Central memory CD4-positive, alpha-beta T cell (primary cell): ENCODE data around the gene CRYBA1.
"Not testable (repeated sequence)": the region's sequence is repeated elsewhere in the genome, so short reads cannot be mapped to it uniquely, and the experiment has no call there.

ENCODE experiments used
- DNase-seq: peaks from one replicate; pipeline ENCODE4 v3.0.0; 2022

Gene CRYBA1

DNA sequence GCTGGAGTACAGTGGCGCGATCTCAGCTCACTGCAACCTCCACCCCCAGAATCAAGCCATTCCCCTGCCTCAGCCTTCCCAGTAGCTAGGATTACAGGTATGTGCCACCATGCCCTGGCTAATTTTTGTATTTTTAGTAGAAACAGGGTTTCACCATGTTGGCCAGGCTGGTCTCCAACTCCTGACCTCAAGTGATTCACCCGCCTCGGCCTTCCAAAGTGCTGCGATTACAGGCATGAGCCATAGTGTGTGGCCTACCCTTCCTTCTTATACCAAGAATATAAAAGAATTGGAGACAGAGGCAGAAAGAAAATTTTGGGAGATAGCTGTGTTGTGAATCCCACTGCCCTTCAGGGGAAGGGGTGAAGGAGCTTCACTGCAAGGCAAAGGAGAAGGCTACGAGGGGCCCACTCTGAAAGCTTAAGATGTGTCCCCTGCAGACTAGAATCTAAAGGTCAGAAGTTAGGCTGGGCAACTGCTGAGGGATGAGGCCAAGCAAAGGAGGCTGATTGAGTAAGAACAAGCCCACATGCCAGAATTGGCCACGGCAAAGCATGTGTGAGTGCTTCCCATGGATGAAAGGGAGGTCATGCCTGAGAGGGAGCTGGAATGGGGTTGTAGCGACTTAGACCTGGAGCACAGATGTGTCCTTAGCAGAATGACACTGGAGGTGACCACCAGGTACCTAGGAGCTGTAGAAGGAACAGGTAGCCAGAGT is 8.4 kb upstream of the CRYBA1 start:
- DNase-seq, result no peak

DNA sequence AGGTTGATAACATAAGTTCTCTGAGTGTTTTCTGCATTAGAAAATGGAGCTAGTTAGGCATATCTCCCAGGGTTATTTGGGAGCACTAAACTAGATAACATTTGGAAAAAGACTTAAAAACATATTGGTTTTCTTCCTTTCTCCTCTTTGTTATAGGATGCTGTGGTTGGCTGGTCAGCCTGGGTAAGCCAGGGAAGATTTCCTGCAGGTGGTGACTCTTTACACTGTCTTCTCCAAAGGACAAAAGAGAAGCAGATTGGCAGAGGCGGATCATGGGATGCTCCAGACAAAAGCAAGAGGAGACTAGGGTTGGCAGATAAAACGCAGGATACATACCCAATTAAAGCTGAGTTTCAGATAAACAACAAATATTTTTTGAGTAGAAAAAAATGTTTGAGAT is 6.2 kb upstream of the CRYBA1 start:
- DNase-seq, result no peak

DNA sequence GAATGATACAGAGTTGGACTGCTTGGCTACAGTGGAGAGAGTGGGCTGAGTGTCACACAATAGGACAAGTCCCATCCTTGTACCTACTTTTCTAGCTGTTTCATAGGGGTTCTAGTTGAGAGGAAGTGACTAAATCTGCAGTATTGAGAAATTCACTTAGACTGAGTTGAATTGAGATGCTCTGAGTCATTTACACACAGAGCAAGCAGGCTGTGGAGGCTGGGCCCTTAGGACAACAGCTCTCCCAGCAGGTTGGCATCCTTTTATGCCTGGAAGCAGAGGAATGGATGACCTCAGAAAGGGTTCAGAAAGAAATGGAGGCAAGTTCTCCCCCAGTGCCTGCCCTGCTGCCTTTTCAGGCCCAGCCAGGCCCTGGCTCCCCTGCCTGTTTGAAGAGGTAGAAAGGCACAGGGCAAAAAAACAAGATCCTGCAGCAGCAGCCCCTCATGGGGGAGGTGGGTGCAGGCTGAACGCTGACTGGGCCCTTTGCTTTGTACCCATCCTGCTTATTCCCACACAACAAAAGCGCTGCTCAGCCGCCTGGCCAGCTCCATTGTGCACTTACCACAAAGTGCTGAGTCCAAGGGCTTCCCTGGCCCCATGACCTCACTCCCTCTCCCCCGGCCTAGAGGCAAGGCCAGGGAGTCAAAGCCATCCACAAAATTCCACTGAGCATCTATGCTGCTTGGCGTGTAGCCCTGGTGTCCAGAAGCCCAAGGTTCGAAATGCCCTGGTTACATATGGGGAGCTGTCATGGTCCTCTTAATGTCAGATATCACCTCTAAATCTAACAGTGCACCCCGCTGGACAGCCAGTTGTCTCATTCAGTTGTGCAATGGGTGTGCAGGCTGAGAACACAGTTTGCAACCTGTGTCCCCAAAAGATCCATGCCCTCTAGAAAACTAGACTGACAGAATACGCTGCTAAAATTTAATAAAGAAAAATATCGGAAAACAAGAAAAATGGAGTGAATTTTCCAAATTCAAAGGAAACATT is 5.4 kb upstream of the CRYBA1 start:
- no peak for DNase-seq

DNA sequence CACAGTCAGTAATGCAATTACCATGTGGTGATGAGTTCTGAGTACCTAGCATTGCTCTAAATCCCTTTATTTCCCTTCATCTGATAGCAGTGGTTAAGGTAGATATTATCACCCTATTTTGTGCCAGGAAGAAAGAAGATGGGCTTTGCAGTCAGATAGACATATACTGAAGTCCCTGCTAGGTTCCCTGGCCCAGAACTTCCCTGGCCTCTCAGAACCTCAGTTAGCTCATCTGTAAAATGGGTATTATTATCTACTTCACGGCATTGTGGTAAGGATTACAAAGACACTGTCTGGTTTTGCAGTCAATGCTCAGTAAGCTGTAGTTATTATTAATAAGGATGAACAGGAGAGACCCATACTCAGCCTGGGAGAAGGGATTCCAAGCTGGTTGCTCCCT is 4.6 kb upstream of the CRYBA1 start:
- DNase-seq, result no peak

DNA sequence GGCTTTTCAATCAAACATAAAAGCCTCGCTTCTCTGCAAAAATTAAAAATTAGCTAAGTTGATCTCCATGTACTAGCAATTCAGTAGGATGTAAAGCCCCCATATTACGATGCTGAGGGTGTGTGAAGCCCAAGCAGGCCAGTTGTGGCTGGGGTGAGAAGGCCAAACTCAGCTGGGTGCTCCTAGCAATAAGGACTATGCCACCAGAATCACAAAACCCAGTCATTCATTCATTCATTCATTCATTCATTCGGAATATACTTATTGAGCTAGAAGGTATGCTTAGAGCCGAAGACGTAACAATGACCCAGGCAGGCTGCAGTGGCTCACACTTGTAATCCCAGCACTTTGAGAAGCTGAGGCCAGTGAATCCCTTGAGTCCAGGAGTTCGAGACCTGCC is 3.9 kb upstream of the CRYBA1 start:
- DNase-seq, result no peak

DNA sequence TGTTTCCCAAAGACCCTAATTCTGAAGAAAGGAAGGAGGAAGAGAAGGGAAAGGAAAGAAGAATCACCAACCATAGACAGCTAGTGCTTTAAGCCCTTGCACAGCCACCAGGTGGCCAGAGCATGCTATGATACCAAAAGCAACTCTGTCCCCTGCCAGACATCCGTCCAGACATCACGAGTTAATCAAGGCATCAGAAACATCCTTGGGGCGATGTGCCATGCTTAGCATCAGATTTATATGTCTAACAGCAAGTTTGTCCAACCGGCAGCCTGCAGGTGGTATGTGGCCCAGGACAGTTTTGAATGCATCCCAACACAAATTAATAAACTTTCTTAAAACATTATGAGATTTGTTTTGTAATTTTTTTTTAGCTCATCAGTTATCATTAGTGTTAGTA is 2.9 kb upstream of the CRYBA1 start:
- DNase-seq, result no peak

DNA sequence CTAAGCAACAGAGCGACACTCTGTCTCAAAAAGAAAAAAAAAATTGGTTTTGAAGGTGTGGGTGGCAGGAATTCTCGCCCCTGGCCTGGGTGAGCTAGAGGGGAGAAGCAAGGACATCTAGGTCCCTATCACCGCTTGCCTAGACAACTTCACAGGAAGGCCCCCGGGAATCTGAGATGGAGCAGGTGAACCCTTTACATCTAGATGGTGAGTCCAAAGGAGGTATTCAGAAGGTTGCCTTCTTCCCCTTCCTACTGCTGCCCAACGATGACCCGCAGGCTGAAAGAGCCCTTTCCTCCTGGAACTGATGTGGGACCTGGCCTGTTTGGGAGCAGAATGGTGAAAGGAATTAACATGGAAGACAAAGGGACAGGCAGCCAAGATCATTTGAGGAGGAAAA is 1.3 kb upstream of the CRYBA1 start:
- DNase-seq, result no peak

DNA sequence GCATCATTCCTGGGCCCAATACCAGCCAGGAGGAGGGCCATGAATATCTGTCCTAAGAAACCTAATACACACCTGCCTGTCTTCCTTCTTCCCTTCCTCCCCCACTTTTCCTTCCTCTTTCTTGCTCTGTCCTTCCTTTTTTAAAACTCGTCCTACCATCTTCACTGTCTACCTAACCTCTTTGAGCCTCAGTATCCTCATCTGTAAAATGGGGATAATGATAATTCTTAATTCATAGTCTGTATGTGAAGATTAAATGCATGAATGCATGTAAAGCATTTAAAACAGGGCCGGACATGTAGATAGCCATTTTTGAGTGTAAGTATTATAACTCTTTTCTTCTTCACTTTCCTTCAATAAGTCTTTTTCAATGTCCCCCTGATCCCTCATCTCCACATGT is 560 bp downstream of the CRYBA1 start:
- no peak for DNase-seq

DNA sequence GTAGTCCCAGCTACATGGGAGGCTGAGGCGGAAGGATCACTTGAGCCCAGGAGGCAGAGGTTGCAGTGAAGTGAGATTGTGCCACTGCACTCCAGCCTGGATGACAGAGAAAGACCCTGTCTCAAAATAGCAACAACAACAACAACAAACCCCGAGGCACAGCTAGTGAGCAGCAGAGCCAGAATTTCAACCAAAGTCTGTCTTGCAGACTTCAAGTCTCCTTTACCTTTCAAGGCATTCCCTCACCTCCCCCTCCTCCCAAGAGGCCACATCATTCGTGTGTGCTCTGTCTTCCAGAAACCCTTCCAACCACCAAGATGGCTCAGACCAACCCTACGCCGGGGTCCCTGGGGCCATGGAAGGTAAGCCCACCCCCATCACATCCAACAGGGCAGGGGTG is 2.2 kb downstream of the CRYBA1 start:
- DNase-seq, result no peak

DNA sequence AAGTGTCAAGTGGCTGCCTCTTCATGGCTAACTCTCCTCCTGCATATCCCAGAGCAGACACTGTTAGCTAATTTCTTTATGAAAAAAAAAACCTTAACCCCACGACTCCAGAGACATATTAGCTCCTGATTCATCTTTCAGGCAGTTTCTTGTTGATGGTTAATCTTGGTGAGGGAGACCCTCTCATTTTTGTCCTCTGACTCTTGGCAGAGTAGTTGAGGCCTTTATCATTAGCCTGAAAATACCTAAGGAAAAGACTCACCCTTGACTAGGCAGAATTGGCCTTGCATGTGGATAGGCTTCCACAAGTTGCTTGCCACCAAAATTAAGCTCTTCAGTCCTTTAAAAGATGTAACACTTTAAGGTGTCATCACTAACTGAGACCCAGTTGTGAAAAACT is 4.0 kb downstream of the CRYBA1 start:
- no peak for DNase-seq

DNA sequence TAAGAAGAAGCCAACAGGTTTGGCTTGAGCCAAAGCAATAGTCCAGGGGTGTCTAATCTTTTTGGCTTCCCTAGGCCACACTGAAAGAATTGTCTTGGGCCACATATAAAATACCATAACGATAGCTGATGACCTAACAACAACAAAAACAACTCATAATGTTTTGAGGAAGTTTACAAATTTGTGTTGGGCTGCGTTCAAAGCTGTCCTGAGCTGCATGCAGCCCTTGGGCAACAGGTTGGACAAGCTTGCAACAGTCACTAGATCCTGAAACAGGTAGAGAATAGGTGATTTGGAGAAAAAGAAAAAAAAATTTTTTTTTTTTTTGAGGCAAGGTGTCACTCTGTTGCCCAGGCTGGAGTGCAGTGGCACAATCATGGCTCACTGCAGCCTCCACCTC is 4.5 kb downstream of the CRYBA1 start:
- no peak for DNase-seq

DNA sequence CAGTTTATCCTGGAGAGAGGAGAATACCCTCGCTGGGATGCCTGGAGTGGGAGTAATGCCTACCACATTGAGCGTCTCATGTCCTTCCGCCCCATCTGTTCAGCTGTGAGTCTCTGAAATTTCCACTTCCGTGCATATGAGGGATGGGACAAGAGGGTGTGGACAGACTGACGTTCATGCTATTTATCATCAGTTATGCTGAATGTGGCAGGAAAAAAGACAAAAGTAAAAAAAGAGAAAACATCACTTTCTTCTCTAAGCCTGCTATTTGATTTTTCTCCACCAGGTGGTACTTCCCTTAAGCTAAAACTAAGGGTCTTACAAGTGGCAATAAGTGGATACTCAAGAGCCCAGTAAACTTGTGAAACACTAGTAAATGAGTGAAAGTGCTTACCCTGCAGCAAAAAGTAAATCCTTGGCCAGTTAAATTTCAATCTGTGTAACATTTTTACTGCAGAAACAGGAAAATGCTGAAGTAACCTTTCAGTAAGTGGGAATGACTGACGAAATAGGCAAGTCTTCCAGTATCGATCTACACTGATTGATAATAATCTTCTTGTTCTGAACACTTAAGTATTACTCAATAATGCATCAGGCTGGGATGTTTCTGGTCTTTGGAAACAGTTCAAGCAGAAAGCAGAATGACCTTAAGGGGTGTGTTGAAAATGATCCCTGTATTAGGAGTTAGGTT is 5.6 kb downstream of the CRYBA1 start:
- DNase-seq, result no peak

DNA sequence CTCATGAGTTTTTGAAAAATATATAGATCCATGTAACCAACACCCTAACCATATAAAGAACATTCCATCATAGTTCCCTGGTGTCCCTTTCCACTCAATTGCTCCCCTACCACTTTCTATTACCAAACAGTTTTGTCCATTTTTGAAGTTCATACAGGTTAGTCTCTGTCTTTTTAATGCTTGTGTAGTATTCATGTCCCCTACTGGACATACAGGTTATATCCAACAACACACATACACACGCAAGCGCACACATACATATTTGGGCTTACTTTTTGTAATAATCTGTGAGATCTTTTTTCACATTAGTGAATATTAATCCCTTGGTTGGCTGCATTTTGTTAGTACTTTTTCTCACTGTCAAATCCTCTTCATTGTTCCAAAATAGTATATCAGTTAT is 6.4 kb downstream of the CRYBA1 start:
- DNase-seq, result no peak

DNA sequence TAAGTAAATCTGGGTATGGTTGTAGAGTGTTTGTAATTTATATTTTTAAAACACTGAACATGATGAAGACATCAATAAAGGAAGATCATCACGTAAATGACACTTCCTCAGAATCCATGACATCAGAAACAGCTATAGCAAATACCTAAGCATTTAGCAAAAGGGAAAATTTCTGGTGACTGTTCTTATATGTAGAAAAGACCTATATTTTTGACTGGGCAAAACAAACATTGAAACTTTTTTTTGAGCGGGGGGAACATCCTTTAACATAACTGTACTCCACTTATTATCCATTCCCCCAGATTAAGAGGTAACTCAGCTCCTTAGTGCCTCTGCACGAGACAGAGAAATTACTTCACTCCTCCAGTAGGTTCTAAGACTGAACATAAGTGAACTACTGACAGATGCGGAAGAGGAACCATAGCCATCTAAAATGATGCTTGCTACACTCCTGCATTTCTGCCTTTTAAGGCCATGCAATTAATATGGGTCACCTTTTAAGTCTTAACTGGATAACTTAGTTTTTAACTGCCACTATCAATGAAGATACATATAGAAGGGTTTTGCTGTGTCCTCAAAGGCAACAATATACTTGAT is 9.4 kb downstream of the CRYBA1 start:
- DNase-seq, result no peak

DNA sequence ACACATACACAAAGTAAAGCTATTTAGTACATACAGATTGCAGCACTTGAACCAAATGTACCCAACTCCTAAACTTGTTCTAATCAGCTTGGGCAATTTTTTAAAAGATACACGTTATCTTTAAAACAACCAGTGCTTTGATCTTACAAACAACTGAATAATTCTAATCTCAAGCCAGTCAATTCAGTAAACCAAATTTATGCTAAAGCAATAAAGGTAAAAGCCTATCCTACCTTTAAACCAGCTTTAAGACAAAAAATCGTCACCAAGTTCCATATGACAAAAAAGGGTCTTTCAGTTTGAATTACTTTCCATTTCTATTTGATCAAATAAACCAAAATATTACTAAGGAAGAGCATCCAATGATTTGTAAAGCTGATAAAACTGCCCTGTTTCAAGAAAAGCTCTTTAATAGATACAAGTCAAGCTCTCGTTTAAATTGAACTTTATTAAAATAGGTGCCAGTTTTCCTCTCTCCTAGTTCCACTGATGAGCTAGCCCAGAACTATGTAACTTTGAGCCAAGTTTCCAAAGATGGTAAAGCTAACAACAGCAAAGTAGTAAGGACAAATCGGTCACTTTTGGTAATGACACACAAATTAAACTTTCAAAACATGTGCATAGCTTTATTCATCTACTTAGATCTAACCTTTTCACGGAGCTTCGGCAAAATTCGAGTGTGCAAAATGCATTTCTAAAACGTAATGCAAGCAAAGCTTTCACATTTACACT is 10.2 kb downstream of the CRYBA1 start:
- DNase-seq, result no peak

DNA sequence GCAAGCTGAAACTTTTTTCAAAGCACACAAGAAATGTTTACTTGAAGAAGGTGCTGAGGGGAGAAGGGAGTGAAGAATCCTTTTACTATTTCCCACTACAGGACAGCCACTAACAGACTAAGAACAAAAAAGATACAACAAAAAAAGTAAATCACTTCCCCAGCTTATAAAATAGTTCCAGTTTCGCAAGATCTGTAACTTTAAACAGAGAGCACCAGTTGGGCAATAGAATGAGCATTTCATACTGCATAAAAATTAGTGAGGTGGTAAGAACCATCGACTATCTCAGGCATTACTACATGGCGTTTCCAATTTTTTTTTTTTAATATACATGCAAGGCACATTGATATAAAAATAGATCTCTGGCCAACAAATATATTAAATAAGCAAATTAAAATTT is 11.1 kb downstream of the CRYBA1 start:
- DNase-seq, result no peak

DNA sequence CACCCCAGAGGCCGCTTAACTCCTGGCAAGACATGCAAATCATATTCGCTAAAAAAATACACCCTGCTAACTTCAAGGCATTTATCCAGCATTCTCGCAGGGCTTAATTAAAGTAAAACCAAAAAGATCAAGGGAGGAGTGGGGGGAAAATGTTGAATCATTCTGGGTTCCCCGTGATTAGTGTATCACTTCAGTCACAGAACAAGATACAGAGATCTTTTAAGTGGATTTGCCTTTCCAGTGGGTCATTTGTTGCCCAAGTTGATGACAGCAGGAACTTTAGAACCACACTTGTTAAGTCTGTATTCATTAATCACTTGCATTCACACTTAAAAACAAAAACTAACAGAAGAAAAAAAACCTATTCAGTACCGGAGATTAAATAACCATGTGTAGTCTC is 17.3 kb downstream of the CRYBA1 start:
- DNase-seq, result no peak

DNA sequence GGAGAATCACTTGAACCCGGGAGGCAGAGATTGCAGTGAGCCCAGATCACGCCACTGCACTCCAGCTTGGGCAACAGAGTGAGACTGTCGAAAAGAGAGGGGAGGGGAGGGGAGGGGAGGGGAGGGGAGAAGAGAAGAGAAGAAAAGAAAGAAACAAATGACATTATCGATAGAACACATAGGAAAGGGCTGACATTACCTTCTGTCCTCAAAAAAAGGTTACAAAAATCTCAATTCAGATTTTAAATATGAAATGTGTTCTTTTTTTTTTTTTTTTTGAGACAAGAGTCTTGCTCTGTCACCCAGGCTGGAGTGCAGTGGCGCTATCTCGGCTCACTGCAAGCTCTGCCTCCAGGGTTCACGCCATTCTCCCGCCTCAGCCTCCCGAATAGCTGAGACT is 25.3 kb downstream of the CRYBA1 start:
- not testable (repeated sequence) for DNase-seq

DNA sequence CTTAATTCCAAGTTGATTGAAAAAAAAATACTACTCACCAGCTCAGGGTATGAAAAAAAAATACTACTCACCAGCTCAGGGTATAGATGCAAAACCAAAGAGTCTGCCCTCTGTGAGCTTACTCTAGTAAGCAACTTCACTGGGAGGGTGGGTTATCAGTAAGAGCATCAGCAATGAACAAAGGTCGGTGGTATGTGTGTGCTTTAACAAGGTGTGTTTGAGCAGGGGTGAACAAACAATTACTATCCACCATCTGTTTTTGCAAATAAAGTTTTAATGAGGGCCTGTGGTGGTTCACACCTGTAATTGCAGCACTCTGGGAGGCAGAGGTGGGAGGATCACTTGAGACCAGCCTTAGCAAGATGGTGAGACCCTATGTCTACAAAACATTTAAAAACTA is 27.3 kb downstream of the CRYBA1 start:
- no peak for DNase-seq

DNA sequence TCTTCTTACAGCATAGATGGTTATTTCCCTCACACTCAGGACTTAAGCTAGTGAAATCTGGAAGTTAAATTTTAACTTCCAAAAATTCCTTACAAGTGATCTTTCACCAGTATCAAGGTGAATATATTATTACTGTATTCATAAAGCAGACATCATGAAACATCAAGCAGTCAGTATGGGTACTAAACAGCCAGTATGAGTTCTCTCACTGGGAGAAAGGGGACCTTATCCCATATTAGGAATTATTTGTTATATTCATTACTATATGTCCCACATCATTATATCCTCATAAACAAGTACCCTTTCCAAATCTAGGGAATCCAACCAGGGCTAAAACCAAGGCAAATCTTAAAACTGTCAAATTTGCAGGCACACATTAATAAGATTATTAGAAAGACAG is 32.0 kb downstream of the CRYBA1 start:
- DNase-seq, result no peak

DNA sequence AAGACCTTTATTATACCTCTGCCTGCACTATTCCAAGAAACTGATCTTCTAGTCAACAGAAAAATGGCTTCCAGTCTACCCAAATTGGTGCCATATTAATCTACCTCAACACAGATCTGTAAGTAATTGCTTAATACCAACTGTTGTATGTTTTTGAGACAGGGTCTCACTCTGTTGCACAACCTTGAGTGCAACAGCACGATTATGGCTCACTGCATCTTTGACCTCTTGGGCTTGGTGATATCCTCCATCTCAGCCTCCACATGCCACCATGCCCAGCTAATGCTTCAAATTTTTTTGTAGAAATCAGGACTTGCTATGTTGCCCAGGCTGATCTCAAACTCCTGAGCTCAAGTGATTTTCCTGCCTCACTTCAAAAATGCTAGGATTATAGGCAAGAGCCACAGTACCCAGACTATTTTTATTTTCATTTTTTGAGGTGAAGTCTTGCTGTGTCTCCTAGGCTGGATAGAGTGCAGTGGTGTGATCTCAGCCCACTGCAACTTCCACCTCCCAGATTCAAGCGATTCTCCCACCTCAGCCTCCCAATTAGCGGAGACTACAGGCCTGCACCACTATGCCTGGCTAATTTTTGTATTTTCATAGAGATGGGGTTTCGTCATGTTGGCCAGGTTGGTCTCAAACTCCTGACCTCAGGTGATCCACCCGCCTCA is 32.9 kb downstream of the CRYBA1 start:
- no peak for DNase-seq

DNA sequence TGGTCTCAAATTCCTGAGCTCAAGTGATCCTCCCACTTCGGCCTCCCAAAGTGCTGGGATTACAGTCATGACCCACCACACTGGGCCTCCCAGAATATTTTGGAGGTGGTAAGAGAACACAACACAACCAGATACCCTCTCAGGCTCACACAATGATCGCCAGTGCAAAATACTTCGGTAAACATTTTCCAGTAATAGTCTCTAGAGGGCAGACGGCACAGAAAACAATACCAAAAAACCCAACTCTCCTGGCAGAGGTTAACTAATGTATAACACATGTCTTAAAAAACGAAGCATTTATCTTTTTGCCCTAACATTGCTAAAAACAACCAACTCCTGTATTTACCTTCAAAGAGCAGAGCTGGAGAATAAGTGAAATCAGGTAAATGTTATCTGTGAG is 36.8 kb downstream of the CRYBA1 start:
- DNase-seq, result no peak
